ENCODE data around the gene RAI1.
"Not testable (repeated sequence)": the region's sequence is repeated elsewhere in the genome, so short reads cannot be mapped to it uniquely, and the experiment has no call there.

The RAI1 gene

DNA sequence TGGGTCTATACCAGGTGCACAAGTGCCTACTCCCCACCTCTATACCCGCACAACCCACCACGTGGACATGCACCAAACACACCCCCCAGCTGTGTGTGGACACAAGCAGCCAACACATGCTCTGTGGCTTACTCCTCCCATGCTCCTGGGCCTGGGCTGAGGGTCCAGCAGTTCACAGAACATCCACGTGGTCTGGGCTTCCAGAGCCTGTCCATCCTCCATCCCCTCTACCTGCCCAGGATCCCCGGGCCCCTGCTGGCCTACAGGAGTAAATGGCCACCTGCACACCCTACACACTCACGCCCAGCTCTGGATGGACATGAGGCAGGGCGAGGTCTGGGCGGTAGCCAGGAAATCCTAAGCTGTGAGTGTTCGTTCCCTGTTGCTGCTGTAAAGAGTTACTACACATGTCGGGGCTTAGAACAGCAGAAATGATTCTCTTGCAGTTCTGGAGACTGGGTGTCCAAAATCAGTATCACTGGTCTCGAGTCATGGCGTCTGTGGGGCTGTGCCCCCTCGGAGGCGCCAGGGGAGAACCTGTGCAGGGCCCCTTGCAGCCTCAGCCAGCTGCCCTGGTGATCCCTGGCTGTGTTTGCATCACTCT is 15.0 kb upstream of the RAI1 start:
- no peak for DNase-seq

GRCh38 chr17:17667231-17667630 is 14.0 kb upstream of the RAI1 start:
- DNase-seq: no peak

GRCh38 chr17:17667947-17668346 is 13.3 kb upstream of the RAI1 start:
- DNase-seq: no peak

GRCh38 chr17:17668358-17668757 is 12.9 kb upstream of the RAI1 start:
- no peak for DNase-seq

DNA sequence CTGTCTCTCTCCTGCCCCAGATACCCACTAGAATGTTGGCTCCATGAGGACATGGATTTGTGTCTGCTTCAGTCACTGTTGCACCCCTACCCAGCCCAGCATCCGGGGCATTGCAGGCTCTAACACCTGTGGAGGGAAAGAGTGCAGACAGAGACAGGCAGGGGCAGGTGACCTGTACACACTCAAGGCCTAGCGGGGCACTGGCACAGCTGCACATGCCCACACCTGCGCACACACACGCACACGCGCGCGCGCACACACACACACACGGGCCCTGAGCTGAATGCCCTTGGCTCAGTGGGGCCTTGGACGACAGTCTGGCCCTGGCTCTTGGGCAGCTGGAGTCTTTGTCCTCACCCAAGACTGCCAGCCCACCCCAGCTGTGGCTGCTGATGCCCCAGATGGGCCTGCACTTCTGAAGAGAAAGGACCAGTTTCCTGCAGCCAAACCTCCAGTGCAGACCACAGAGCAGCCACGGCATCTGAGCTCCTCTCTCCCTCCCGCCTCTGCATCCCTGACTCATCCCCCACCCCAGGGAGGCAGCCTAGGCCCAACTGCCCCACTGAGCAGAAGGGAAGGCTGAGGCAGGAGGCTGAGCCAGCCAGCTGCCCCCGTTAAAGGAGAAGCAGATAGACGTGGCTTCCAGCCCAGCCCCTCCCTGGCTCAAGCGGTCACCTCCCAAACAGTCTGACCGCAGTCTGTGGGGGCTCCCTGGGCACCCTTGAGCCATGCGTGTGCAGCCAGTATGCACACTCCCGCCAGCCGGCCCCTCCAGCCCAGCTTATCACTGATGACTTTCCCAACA is 12.3 kb upstream of the RAI1 start:
- DNase-seq: no peak

DNA sequence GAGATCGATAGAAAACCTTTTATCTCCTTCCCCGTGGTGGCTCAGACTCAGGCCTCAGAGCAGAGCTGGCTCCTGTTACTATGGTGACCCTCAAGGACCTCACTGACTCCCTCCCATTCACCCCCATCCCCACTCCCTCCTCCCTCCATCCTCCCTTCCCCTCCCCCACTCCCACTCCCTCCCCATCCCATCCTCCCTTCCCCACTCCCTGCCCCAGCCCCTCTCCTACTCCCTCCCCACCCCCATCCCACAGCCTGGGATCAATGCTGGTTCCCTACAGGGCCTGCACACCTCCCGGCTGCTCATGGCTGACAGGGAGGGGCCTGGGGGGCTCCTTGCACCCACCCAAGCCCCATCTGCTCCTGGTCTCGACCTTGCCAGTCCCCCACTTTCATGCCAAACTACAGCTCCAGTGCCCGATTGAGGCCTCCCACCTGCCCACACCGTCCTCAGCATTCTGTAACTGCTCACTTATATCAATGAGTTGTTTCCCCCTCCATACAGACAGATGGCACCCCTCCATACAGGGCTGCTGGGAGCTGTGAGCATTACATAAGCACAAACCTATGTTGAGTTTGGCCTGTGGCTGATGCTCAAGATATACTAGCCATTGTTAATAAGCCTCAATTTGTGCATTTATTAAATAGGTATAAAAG is 11.6 kb upstream of the RAI1 start:
- no peak for DNase-seq

- DNase-seq: no peak
Observed at GRCh38 chr17:17670701-17671305, 10.5 kb upstream of the RAI1 start.

DNA sequence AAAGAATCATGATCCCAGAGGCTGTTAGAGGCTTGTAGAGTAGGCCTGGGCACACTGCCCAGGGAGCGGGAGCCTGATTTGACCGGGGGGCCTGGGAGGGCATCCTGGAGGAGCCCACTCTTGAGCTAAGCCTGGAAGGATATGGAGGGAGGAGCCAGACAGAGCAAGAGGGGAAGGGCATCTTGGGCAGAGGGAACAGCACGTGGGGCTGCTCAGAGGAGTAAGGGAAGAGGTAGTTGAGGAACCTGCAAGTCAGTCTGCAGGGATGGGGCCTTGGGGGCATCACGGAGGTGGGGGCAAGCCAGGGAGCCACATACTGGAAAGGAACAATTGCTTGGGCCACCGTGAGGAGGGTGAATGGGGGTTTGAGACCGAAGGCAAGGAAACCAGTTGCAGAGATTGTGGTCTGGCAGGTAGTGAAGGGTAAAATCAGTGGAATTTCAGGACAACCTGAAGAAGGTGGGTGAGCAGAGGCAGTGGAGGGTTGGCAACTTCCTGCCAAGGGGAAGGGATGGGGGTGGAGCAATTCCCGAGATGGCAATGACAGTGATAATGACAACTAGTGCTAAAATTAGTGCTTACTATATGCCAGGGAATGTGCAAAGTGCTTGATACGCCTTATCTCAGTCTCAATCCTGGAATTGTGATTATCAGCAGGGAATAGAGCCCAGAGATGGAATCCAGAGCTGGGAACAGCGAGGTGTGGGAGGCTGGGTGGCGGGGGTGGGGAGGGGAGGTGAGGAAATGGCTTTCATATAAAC is 9.7 kb upstream of the RAI1 start:
- DNase-seq: no peak

DNA sequence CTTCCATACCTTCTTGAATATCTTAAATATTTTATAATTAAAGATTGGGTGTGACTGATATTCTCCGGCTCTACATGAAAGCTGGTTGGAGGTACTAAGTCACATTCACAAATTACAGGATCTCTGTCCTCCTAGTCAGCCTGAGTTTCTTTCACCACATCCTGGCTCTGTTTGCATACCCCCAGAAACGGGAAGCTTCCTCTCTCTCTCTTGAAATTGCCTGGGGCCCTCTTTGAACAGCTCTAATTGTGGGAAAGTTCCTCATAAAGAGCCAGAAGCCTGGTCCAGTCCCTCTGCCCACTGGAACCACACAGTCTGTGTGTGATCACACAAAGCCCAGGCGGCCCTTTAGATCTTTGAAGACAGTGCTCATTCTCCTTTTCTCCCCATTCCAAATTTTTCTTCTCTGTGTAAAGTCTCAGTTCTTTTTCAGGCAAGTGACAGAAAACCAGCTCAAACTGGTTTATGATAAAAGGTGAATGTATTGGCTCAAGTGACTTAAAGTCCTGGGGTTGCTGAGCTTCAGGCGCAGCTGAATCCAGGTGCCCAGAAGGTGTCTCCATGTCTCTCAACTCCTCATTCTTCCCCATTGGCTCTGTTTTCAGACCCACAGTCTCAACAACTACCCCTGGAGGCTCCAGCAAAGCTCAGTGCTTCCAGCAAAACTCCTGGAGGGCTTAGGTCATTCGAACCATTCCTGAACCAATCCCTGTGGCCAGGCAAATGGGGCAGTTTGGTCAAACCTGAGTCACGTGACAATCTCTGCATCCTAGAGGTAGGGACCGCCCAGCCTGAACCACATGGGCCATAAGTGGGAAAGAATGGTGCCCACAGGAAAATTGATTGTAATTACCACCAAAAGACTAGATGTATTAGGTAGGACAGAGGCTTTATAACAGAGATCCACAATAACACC is 8.5 kb upstream of the RAI1 start:
- DNase-seq: no peak

- no peak for DNase-seq
Observed at GRCh38 chr17:17675416-17675815, 5.8 kb upstream of the RAI1 start.

- DNase-seq: no peak
Observed at GRCh38 chr17:17675925-17676534, 5.2 kb upstream of the RAI1 start.

GRCh38 chr17:17676752-17677151 is 4.5 kb upstream of the RAI1 start:
- DNase-seq: no peak

DNA sequence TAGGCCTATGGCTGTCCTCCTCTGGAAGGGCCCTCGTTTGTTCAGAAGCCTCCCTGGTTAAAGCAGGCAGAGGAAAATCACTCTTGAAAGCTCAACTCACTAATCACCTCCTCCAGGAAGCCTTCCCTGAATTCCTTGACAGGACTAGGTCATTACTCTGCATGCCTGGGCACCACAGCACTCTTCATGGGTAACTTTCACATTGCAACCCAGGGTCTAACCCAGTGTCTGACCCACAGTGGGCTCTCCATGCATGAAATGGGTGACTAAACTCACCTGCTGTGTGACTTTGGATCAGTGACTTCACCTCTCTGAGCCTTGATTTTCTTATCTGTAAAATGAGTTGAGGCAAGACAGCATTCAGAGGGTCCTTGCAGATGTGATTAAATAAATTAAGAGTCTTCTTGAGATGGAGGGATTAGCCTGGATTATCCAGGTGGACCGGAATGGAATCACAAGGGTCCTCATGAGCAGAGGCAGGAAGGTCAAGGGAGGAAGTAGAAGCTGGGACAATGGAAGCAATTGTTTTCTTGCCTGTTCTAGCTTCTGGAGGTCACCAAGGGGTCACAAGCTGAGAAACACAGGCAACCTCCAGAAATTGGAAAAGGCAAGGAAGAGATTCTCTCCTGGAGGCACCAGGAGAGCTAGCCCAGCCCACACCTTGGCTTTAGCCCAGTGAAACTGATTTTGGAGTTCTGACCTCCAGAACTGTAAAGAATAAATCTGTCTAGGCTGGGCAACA is 3.8 kb upstream of the RAI1 start:
- no peak for DNase-seq

DNA sequence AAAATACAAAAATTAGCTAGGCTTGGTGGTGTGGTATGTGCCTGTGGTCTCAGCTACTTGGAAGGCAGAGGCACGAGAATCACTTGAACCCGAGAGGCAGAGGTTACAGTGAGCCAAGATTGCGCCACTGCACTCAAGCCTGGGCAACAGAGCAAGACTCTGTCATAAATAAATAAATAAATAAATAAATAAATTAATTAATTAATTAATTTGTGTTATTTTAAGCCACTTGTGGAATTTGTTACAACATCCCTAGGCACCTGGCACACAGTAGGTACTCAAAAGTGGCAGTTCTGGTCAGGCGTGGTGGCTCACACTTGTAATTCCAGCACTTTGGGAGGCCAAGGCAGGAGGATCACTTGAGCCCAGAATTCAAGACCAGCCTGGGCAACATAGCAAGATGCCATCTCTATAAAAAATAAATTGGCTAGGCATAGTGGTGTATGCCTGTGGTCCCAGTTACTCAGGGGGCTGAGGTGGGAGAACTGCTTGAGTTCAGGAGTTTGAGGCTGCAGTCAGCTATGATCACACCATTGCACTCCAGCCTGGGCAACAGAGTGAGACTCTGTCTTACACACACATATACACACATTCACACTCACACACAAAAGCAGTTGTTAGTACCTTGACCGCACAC is 3.1 kb upstream of the RAI1 start:
- not testable (repeated sequence) for DNase-seq

GRCh38 chr17:17679243-17679642 is 2.0 kb upstream of the RAI1 start:
- no peak for DNase-seq

- DNase-seq: no peak
Observed at GRCh38 chr17:17679748-17680147, 1.5 kb upstream of the RAI1 start.

GRCh38 chr17:17680477-17681186 is 626 bp upstream of the RAI1 start:
- no peak for DNase-seq

GRCh38 chr17:17681744-17682292 is 560 bp downstream of the RAI1 start:
- DNase-seq: peak; percentile 41

DNA sequence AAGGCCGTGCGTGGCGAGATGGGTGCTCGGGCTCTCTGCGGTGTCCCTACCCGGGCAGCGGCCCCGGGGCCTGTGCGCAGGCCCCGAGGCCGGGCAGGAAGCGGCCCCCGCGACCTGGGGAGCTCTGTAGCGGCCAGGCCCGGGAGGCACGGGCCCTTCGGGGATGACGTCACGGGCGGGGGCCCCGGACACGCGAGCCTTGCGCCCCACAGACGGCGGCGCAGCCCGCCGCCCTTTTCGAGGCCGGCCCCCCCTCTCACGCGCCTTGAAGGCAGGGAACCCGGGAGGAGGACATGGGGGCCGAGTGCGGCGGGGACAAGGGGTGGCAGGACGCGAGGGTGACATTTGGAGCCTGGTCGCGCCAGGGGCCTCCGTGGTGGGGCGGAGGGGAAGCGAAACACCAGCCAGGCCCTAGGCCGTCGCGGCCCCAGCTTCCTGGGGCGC is 1.1 kb downstream of the RAI1 start:
- DNase-seq: peak; percentile 49

All from activated CD8-positive, alpha-beta memory T cell treated with anti-CD3 and anti-CD28 coated beads, Interleukin-2, amount 50 U/mL, for 4 hours (primary cell).